Activated CD4-positive, alpha-beta memory T cell treated with anti-CD3 and anti-CD28 coated beads for 36 hours (primary cell): ENCODE measurements around the gene POLA1. TPM values are rescaled to one million over a fixed set of nuclear protein-coding genes. Genes with fewer than 3 reads are reported as not detected.

Experiments
- CTCF ChIA-PET: fragments of 350-600 bp; sonication (Branson Sonifier 250); formaldehyde crosslinking; loops from one replicate; lab custom pipeline; 2021; ENCODE audit warnings: antibody characterized with exemption, inconsistent platforms; lab: Charles Lee
- POLR2A ChIA-PET: fragments of 350-600 bp; sonication (Branson Sonifier 250); formaldehyde crosslinking; loops from one replicate; lab custom pipeline; 2021; ENCODE audit warnings: antibody characterized with exemption; lab: Charles Lee
- DNase-seq: peaks from one replicate; pipeline ENCODE4 v3.0.0-alpha.2; 2020
- H3K27ac Mint-ChIP-seq: one replicate; pipeline ENCODE4 v1.8.0; 2021; ENCODE audit warnings: mixed read lengths
- H3K27me3 Mint-ChIP-seq: one replicate; pipeline ENCODE4 v1.8.0; 2021; ENCODE audit warnings: mixed read lengths
- H3K36me3 Mint-ChIP-seq: one replicate; pipeline ENCODE4 v1.8.0; 2021; ENCODE audit warnings: mixed read lengths
- H3K4me1 Mint-ChIP-seq: one replicate; pipeline ENCODE4 v1.8.0; 2021; ENCODE audit warnings: low read depth, mixed read lengths
- H3K4me3 Mint-ChIP-seq: one replicate; pipeline ENCODE4 v1.8.0; 2021; ENCODE audit warnings: mild to moderate bottlenecking, mixed read lengths
- H3K9me3 Mint-ChIP-seq: one replicate; pipeline ENCODE4 v1.8.0; 2021; ENCODE audit warnings: mixed read lengths
- intact Hi-C: fragments of 100-400 bp; cut with micrococcal nuclease; formaldehyde crosslinking; loops from one replicate; pipeline ENCODE4 v1.15.1; 2023
- total RNA-seq, 2 experiments: library from RNA; stranded (reverse); gene quantifications; one replicate each; pipeline ENCODE4 v1.2.3, GENCODE V29; 2021

POLA1 gene
- total RNA-seq, 2 experiments from 2014 or later: 40.9 to 41.7 TPM

- CTCF ChIA-PET: interaction anchor here (2.7 kb wide), 1 partner anchor 10 kb away, joined by 15 read pairs; no protein-coding TSS in a partner anchor
- H3K9me3 Mint-ChIP-seq: no peaks in the 10 kb centered on the region
- peaks cover 11% of the 10 kb centered on the region for H3K4me1 Mint-ChIP-seq
- H3K27ac Mint-ChIP-seq: no peak overlapping the region
- peaks cover 44% of the 10 kb centered on the region for H3K27me3 Mint-ChIP-seq
- H3K4me3 Mint-ChIP-seq: no peak overlapping the region
- no peak for DNase-seq
- H3K36me3 Mint-ChIP-seq: no peaks in the 10 kb centered on the region
- POLR2A ChIA-PET: no interaction called here
- intact Hi-C loops: no loop called here
These were observed 317.3 kb downstream of the POLA1 start for GRCh38 chrX:25010784-25011588.

- no peaks in the 10 kb centered on the region for H3K36me3 Mint-ChIP-seq
- H3K9me3 Mint-ChIP-seq: no peaks in the 10 kb centered on the region
- CTCF ChIA-PET: interaction anchor here (1.9 to 2.7 kb wide), 2 partner anchors 9 to 133 kb away, joined by 4 to 15 read pairs; no protein-coding TSS in a partner anchor
- H3K27ac Mint-ChIP-seq: no peak overlapping the region
- H3K4me3 Mint-ChIP-seq: no peak overlapping the region
- intact Hi-C loops: no loop called here
- H3K4me1 Mint-ChIP-seq: peaks cover 6% of the 10 kb centered on the region
- H3K27me3 Mint-ChIP-seq: peaks cover 43% of the 10 kb centered on the region
- no peak for DNase-seq
- POLR2A ChIA-PET: no interaction called here
These were observed 318.1 kb downstream of the POLA1 start for GRCh38 chrX:25011589-25012432.

- no peaks in the 10 kb centered on the region for H3K36me3 Mint-ChIP-seq
- intact Hi-C loops: no loop called here
- H3K9me3 Mint-ChIP-seq: no peaks in the 10 kb centered on the region
- CTCF ChIA-PET: interaction anchor here (1.9 to 2.7 kb wide), 2 partner anchors 9 to 132 kb away, joined by 4 to 15 read pairs; no protein-coding TSS in a partner anchor
- peaks cover 5% of the 10 kb centered on the region for H3K4me1 Mint-ChIP-seq
- no peak overlapping the region for H3K4me3 Mint-ChIP-seq
- POLR2A ChIA-PET: no interaction called here
- no peak overlapping the region for H3K27ac Mint-ChIP-seq
- DNase-seq: no peak
- H3K27me3 Mint-ChIP-seq: peaks cover 44% of the 10 kb centered on the region
These were observed 318.7 kb downstream of the POLA1 start for GRCh38 chrX:25012433-25012735.

- H3K27ac Mint-ChIP-seq: no peak overlapping the region
- CTCF ChIA-PET: interaction anchor here (0.9 to 2.7 kb wide), 3 partner anchors 8 to 132 kb away, joined by 3 to 15 read pairs (median 4); no protein-coding TSS in a partner anchor
- peaks cover 41% of the 10 kb centered on the region for H3K27me3 Mint-ChIP-seq
- POLR2A ChIA-PET: no interaction called here
- intact Hi-C loops: no loop called here
- H3K4me3 Mint-ChIP-seq: peak overlapping the region; percentile 62
- no peaks in the 10 kb centered on the region for H3K9me3 Mint-ChIP-seq
- H3K4me1 Mint-ChIP-seq: peaks cover 9% of the 10 kb centered on the region
- no peak for DNase-seq
- no peaks in the 10 kb centered on the region for H3K36me3 Mint-ChIP-seq
These were observed 319.3 kb downstream of the POLA1 start for GRCh38 chrX:25012793-25013631.

- DNase-seq: no peak
- H3K9me3 Mint-ChIP-seq: no peaks in the 10 kb centered on the region
- peaks cover 9% of the 10 kb centered on the region for H3K4me1 Mint-ChIP-seq
- no peaks in the 10 kb centered on the region for H3K36me3 Mint-ChIP-seq
- no peak overlapping the region for H3K4me3 Mint-ChIP-seq
- H3K27me3 Mint-ChIP-seq: peaks cover 38% of the 10 kb centered on the region
- intact Hi-C loops: no loop called here
- CTCF ChIA-PET: interaction anchor here (0.9 kb wide), 1 partner anchor 9 kb away, joined by 3 read pairs; no protein-coding TSS in a partner anchor
- no peak overlapping the region for H3K27ac Mint-ChIP-seq
- POLR2A ChIA-PET: no interaction called here
These were observed 320.1 kb downstream of the POLA1 start for GRCh38 chrX:25013632-25014365.

- POLR2A ChIA-PET: no interaction called here
- CTCF ChIA-PET: no interaction called here
- Mint-ChIP-seq H3K9me3 (no peaks in the 10 kb centered on the region), H3K4me3 (no peak overlapping the region), H3K36me3 (no peaks in the 10 kb centered on the region), H3K4me1 (peaks cover 9% of the 10 kb centered on the region), H3K27me3 (peaks cover 40% of the 10 kb centered on the region), H3K27ac (no peak overlapping the region)
- intact Hi-C loops: no loop called here
- no peak for DNase-seq
These were observed 320.7 kb downstream of the POLA1 start for GRCh38 chrX:25014366-25014838.

GRCh38 chrX:25015486-25016360 lies 322.0 kb downstream of the POLA1 start, which contains the start of gene ARX:
Gene ARX (minus strand): TSS chrX:25015965. CDS start chrX:25015737, 228 bp downstream.
- Mint-ChIP-seq H3K27ac (no peak within 1 kb of the TSS), H3K27me3 (peaks cover 37% of the 10 kb centered on the region), H3K36me3 (no peaks in the 10 kb centered on the region), H3K4me1 (peaks cover 12% of the 10 kb centered on the region), H3K4me3 (no peak within 1 kb of the TSS), H3K9me3 (no peaks in the 10 kb centered on the region)
- POLR2A ChIA-PET: no interaction called here
- peak; percentile 60 for DNase-seq
- CTCF ChIA-PET: interaction anchor here (0.6 to 1.3 kb wide), 2 partner anchors 10 to 177 kb away, joined by 3 to 4 read pairs; no protein-coding TSS in a partner anchor
- intact Hi-C loops: loop anchor here (5.0 kb wide), 1 partner anchor 178 kb away; no protein-coding TSS in a partner anchor

GRCh38 chrX:25016361-25016671 lies 322.6 kb downstream of the POLA1 start:
- H3K36me3 Mint-ChIP-seq: no peaks in the 10 kb centered on the region
- peaks cover 37% of the 10 kb centered on the region for H3K27me3 Mint-ChIP-seq
- no peak overlapping the region for H3K27ac Mint-ChIP-seq
- H3K4me3 Mint-ChIP-seq: no peak overlapping the region
- intact Hi-C loops: loop anchor here (5.0 kb wide), 1 partner anchor 179 kb away; no protein-coding TSS in a partner anchor
- peaks cover 15% of the 10 kb centered on the region for H3K4me1 Mint-ChIP-seq
- DNase-seq: no peak
- ChIA-PET CTCF (interaction anchor here (0.6 to 1.3 kb wide), 2 partner anchors 10 to 177 kb away, joined by 3 to 4 read pairs; no protein-coding TSS in a partner anchor), POLR2A (no interaction called here)
- H3K9me3 Mint-ChIP-seq: no peaks in the 10 kb centered on the region

GRCh38 chrX:25016938-25017598 lies 323.4 kb downstream of the POLA1 start:
- no peaks in the 10 kb centered on the region for H3K36me3 Mint-ChIP-seq
- H3K27ac Mint-ChIP-seq: no peak overlapping the region
- peaks cover 23% of the 10 kb centered on the region for H3K4me1 Mint-ChIP-seq
- DNase-seq: no peak
- POLR2A ChIA-PET: no interaction called here
- peaks cover 44% of the 10 kb centered on the region for H3K27me3 Mint-ChIP-seq
- H3K9me3 Mint-ChIP-seq: no peaks in the 10 kb centered on the region
- H3K4me3 Mint-ChIP-seq: no peak overlapping the region
- intact Hi-C loops: loop anchor here (5.0 kb wide), 1 partner anchor 180 kb away; no protein-coding TSS in a partner anchor
- CTCF ChIA-PET: interaction anchor here (1.0 kb wide), 1 partner anchor 127 kb away, joined by 4 read pairs; no protein-coding TSS in a partner anchor
